ENCODE measurements around the gene GNAQ.
A peak's percentile ranks its signal among the peaks of the same experiment; 100 is the strongest.

Gene GNAQ

GRCh38 chr9:77968506-77968905 is 63.1 kb downstream of the GNAQ start:
- no peak for DNase-seq

GRCh38 chr9:77966718-77967117 is 64.9 kb downstream of the GNAQ start:
- DNase-seq: no peak

- peak; percentile 47 for DNase-seq
These were observed 66.0 kb downstream of the GNAQ start for GRCh38 chr9:77965445-77966123.

- DNase-seq: no peak
These were observed 67.4 kb downstream of the GNAQ start for GRCh38 chr9:77964258-77964657.

- DNase-seq: no peak
These were observed 70.1 kb downstream of the GNAQ start for GRCh38 chr9:77961541-77961940.

GRCh38 chr9:77960356-77961153 is 71.1 kb downstream of the GNAQ start:
- no peak for DNase-seq

GRCh38 chr9:77959803-77960202 is 71.8 kb downstream of the GNAQ start:
- DNase-seq: no peak

- no peak for DNase-seq
These were observed 74.0 kb downstream of the GNAQ start for GRCh38 chr9:77957652-77958051.

- no peak for DNase-seq
These were observed 75.1 kb downstream of the GNAQ start for GRCh38 chr9:77956555-77956954.

- no peak for DNase-seq
These were observed 77.0 kb downstream of the GNAQ start for GRCh38 chr9:77954666-77955015.

GRCh38 chr9:77954013-77954665 is 77.5 kb downstream of the GNAQ start:
- no peak for DNase-seq

- DNase-seq: no peak
These were observed 78.0 kb downstream of the GNAQ start for GRCh38 chr9:77953590-77953989.

- peak; percentile 14 for DNase-seq
These were observed 78.8 kb downstream of the GNAQ start for GRCh38 chr9:77952635-77953328.

- DNase-seq: no peak
These were observed 80.2 kb downstream of the GNAQ start for GRCh38 chr9:77951369-77951768.

- no peak for DNase-seq
These were observed 81.7 kb downstream of the GNAQ start for GRCh38 chr9:77949751-77950436.

- DNase-seq: no peak
These were observed 84.0 kb downstream of the GNAQ start for GRCh38 chr9:77947651-77948050.

GRCh38 chr9:77946969-77947620 is 84.5 kb downstream of the GNAQ start:
- no peak for DNase-seq

GRCh38 chr9:77946296-77946695 is 85.3 kb downstream of the GNAQ start:
- no peak for DNase-seq

GRCh38 chr9:77945798-77946197 is 85.8 kb downstream of the GNAQ start:
- no peak for DNase-seq

- no peak for DNase-seq
These were observed 86.9 kb downstream of the GNAQ start for GRCh38 chr9:77944556-77945243.

GRCh38 chr9:77943057-77943456 is 88.6 kb downstream of the GNAQ start:
- no peak for DNase-seq

Data from NCI-H1092 (cell line).